ENCODE data around the gene UBE2I.
A peak's percentile ranks its signal among the peaks of the same experiment; 100 is the strongest.

Gene UBE2I

GRCh38 chr16:1311212-1311737 is 1.8 kb downstream of the UBE2I start (continued):
- no peak for TF ChIP-seq ZBTB11 (tag by site-specific recombination; conservative IDR thresholded peaks at IDR 0.05; ENCODE audit: low read depth)
- no peak for TF ChIP-seq ZNF830 (tag by site-specific recombination; IDR thresholded peaks at IDR 0.05; ENCODE audit: low read depth)
- no peak for TF ChIP-seq ZNF664 (tag by site-specific recombination; IDR thresholded peaks at IDR 0.05)

GRCh38 chr16:1311738-1312466 is 2.5 kb downstream of the UBE2I start:
- no peaks in the 10 kb centered on the region for H3K9me3 ChIP-seq (ENCODE audit: control insufficient read depth, insufficient read depth, low read depth, low read length)
- CTCF ChIA-PET = interaction anchor here (2.7 kb wide), 1 partner anchor 11 kb away, joined by 12 read pairs; no protein-coding TSS in a partner anchor
- POLR2A ChIA-PET = interaction anchor here (2.4 kb wide), 1 partner anchor 14 kb away, joined by 7 read pairs; no protein-coding TSS in a partner anchor
- peak overlapping the region; percentile 41 for H3K27ac ChIP-seq (ENCODE audit: extremely low read depth, low read depth, low read length)
- TF ChIP-seq ZNF658 (tag by site-specific recombination; IDR thresholded peaks at IDR 0.05) (no peak), ZNF10 (tag by site-specific recombination; IDR thresholded peaks at IDR 0.05) (peak; percentile 94), SP2 (tag by site-specific recombination; IDR thresholded peaks at IDR 0.05) (peak; percentile 26)
- H3K4me1 ChIP-seq (ENCODE audit: control insufficient read depth, insufficient read depth, low read length) = peaks cover 8% of the 10 kb centered on the region
- H3K4me3 ChIP-seq (ENCODE audit: low read depth, low read length) = peak overlapping the region; percentile 81
- H3K36me3 ChIP-seq (ENCODE audit: control insufficient read depth in 2 of 2, insufficient read depth in 1 of 2, low read length in 2 of 2) = peaks cover 6 to 60% of the 10 kb centered on the region in 2 experiments; a peak in 2 of 3 replicates

GRCh38 chr16:1312467-1312816 is 3.0 kb downstream of the UBE2I start:
- H3K36me3 ChIP-seq (ENCODE audit: control insufficient read depth in 2 of 2, insufficient read depth in 1 of 2, low read length in 2 of 2) = peaks cover 9 to 65% of the 10 kb centered on the region in 2 experiments; a peak in 2 of 3 replicates
- no peak for TF ChIP-seq ZBTB48 (tag by site-specific recombination; IDR thresholded peaks at IDR 0.05)
- TF ChIP-seq ZIC2 (tag by site-specific recombination; IDR thresholded peaks at IDR 0.05) = no peak
- TF ChIP-seq RBAK (tag by site-specific recombination; IDR thresholded peaks at IDR 0.05) = no peak
- TF ChIP-seq ZNF112 (tag by site-specific recombination; IDR thresholded peaks at IDR 0.05) = no peak
- TF ChIP-seq ZNF558 (tag by site-specific recombination; IDR thresholded peaks at IDR 0.05) = no peak
- no peak for TF ChIP-seq ZNF692 (tag by site-specific recombination; IDR thresholded peaks at IDR 0.05)
- no peak for TF ChIP-seq PRDM2 (tag by site-specific recombination; IDR thresholded peaks at IDR 0.05; ENCODE audit: borderline replicate concordance)
- TF ChIP-seq ZNF16 (tag by site-specific recombination; IDR thresholded peaks at IDR 0.05; ENCODE audit: low read depth) = no peak
- no peak for TF ChIP-seq ZNF776 (tag by site-specific recombination; IDR thresholded peaks at IDR 0.05; ENCODE audit: borderline replicate concordance)
- TF ChIP-seq WT1 (tag by site-specific recombination; IDR thresholded peaks at IDR 0.05) = no peak
- TF ChIP-seq ZNF560 (tag by site-specific recombination; IDR thresholded peaks at IDR 0.05; ENCODE audit: borderline replicate concordance) = no peak
- no peak for TF ChIP-seq ZNF433 (tag by site-specific recombination; IDR thresholded peaks at IDR 0.05; ENCODE audit: low read depth)
- TF ChIP-seq ZNF747 (tag by site-specific recombination; IDR thresholded peaks at IDR 0.05) = no peak
- no peak for TF ChIP-seq ZBTB26 (tag by site-specific recombination; optimal IDR thresholded peaks at IDR 0.05)

More at GRCh38 chr16:1312467-1312816, 3.0 kb downstream of the UBE2I start:
- no peaks in the 10 kb centered on the region for H3K9me3 ChIP-seq (ENCODE audit: control insufficient read depth, insufficient read depth, low read depth, low read length)
- H3K4me3 ChIP-seq (ENCODE audit: low read depth, low read length) = no peak overlapping the region
- CTCF ChIA-PET = interaction anchor here (2.7 kb wide), 1 partner anchor 12 kb away, joined by 12 read pairs; no protein-coding TSS in a partner anchor
- peaks cover 8% of the 10 kb centered on the region for H3K4me1 ChIP-seq (ENCODE audit: control insufficient read depth, insufficient read depth, low read length)
- peak overlapping the region; percentile 41; the same call in 1 of the 2 replicates for H3K27ac ChIP-seq (ENCODE audit: extremely low read depth, low read depth, low read length)
- POLR2A ChIA-PET = interaction anchor here (2.4 kb wide), 1 partner anchor 14 kb away, joined by 7 read pairs; no protein-coding TSS in a partner anchor

All from HEK293 (cell line).